Ishikawa (cell line): ENCODE results near the gene ABCA7.

Experiments
- CEBPB ChIP-seq: IDR thresholded peaks from 2 replicates; pipeline ENCODE4 v1.6.1; 2012
- CREB1 ChIP-seq: IDR thresholded peaks from 2 replicates; pipeline ENCODE4 v1.6.1; 2012; ENCODE audit warnings: low read depth
- EGR1 ChIP-seq: IDR thresholded peaks from 2 replicates; pipeline ENCODE4 v1.6.1; 2012
- EP300 ChIP-seq: IDR thresholded peaks from 2 replicates; pipeline ENCODE4 v1.6.1; 2012; ENCODE audit warnings: borderline replicate concordance
- FOXM1 ChIP-seq: IDR thresholded peaks from 2 replicates; pipeline ENCODE4 v1.6.1; 2012; ENCODE audit warnings: low read depth, borderline replicate concordance
- MAX ChIP-seq: IDR thresholded peaks from 2 replicates; pipeline ENCODE4 v1.6.1; 2012
- NFIC ChIP-seq: IDR thresholded peaks from 2 replicates; pipeline ENCODE4 v1.6.1; 2012
- RAD21 ChIP-seq: IDR thresholded peaks from 2 replicates; pipeline ENCODE4 v1.6.1; 2012; ENCODE audit warnings: low read depth
- REST ChIP-seq: IDR thresholded peaks from 2 replicates; pipeline ENCODE4 v1.6.1; 2012; ENCODE audit warnings: low read depth, mild to moderate bottlenecking
- TAF1 ChIP-seq: IDR thresholded peaks from 2 replicates; pipeline ENCODE4 v1.6.1; 2012; ENCODE audit warnings: low read depth, mild to moderate bottlenecking
- TCF12 ChIP-seq: IDR thresholded peaks from 2 replicates; pipeline ENCODE4 v1.6.1; 2012; ENCODE audit warnings: low read depth
- TEAD4 ChIP-seq: IDR thresholded peaks from 2 replicates; pipeline ENCODE4 v1.6.1; 2012
- USF1 ChIP-seq: IDR thresholded peaks from 2 replicates; pipeline ENCODE4 v1.6.1; 2012
- YY1 ChIP-seq: IDR thresholded peaks from 2 replicates; pipeline ENCODE4 v1.6.1; 2012; ENCODE audit warnings: low read depth
- ZBTB7A ChIP-seq: IDR thresholded peaks from 2 replicates; pipeline ENCODE4 v1.6.1; 2012; ENCODE audit warnings: low read depth

Gene ABCA7

GRCh38 chr19:1087813-1088415 lies 48.0 kb downstream of the ABCA7 start:
- TF ChIP-seq FOXM1 (no peak), CREB1 (no peak), TAF1 (no peak), YY1 (no peak), EP300 (no peak)

- TF ChIP-seq TAF1 = no peak
- no peak for TF ChIP-seq EGR1
- TF ChIP-seq CREB1 = no peak
- no peak for TF ChIP-seq TEAD4
- TF ChIP-seq MAX = no peak
- no peak for TF ChIP-seq FOXM1
- TF ChIP-seq EP300 = no peak
- TF ChIP-seq REST = no peak
- TF ChIP-seq USF1 = no peak
- TF ChIP-seq ZBTB7A = no peak
- no peak for TF ChIP-seq NFIC
- no peak for TF ChIP-seq RAD21
- TF ChIP-seq TCF12 = no peak
- no peak for TF ChIP-seq YY1
Measured at GRCh38 chr19:1088416-1089010, 48.6 kb downstream of the ABCA7 start.

GRCh38 chr19:1089126-1089771 lies 49.3 kb downstream of the ABCA7 start:
- TF ChIP-seq TAF1 = no peak
- TF ChIP-seq NFIC = no peak
- TF ChIP-seq EGR1 = no peak
- TF ChIP-seq RAD21 = no peak
- no peak for TF ChIP-seq CEBPB
- TF ChIP-seq TCF12 = no peak
- no peak for TF ChIP-seq ZBTB7A
- TF ChIP-seq YY1 = no peak
- TF ChIP-seq EP300 = no peak
- TF ChIP-seq REST = no peak
- no peak for TF ChIP-seq CREB1
- no peak for TF ChIP-seq MAX
- no peak for TF ChIP-seq TEAD4
- TF ChIP-seq FOXM1 = no peak
- no peak for TF ChIP-seq USF1

GRCh38 chr19:1089891-1090290 lies 50.0 kb downstream of the ABCA7 start:
- TF ChIP-seq RAD21 = no peak
- no peak for TF ChIP-seq MAX

- no peak for TF ChIP-seq CREB1
- TF ChIP-seq EP300 = no peak
- no peak for TF ChIP-seq TCF12
- TF ChIP-seq MAX = no peak
- no peak for TF ChIP-seq FOXM1
- TF ChIP-seq USF1 = no peak
- no peak for TF ChIP-seq YY1
Measured at GRCh38 chr19:1090731-1091543, 51.0 kb downstream of the ABCA7 start.
